ENCODE measurements around the gene GNAI1. TPM values are rescaled to one million over a fixed set of nuclear protein-coding genes. Genes with fewer than 3 reads are reported as not detected.

GNAI1 gene
- total and polyA plus RNA-seq, 2 of the 13 experiments (the other 11 are each of a cell fraction or from before 2014, with no cell fraction given) = 3.5 to 5.7 TPM

DNA sequence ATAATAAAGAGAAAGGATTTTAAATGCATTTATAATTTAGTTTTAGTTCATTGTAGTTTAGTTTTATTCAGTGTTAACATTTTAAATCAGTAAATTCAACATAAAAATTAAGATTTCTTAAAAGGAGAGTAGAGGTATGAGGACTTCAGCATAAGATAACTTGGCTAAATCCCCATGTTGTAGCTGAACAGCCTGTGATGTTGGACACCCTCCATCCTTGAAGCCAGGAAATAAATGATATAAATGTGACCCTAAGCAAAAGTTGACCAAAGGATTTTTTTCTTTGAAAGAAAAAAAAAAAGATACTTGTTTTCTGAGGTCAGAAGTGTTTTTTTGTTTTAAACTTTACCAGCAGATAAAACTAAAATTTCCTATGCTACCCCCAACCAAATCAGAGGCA lies 48.7 kb downstream of the GNAI1 start:
- Histone ChIP-seq H3K27ac (ENCODE audit: extremely low read length, insufficient read depth, low read length) (no peak overlapping the region), H3K79me2 (ENCODE audit: insufficient read depth, low read length) (no peaks in the 10 kb centered on the region), H3K9ac (ENCODE audit: insufficient read depth, low read depth, low read length) (no peak overlapping the region), H4K20me1 (ENCODE audit: insufficient read depth, low read length) (no peaks in the 10 kb centered on the region), H3K4me3 (replicated peaks in 1 of 3; ENCODE audit: insufficient read depth in 1 of 3, low read depth in 2 of 3, low read length in 3 of 3) (no peak overlapping the region), H3K4me1 (ENCODE audit: insufficient read depth, low read length) (peaks cover 8% of the 10 kb centered on the region), H3K9me3 (ENCODE audit: low read length) (no peaks in the 10 kb centered on the region), H2AFZ (ENCODE audit: low read length) (no peak overlapping the region), H3K36me3 (replicated peaks in 1 of 2; ENCODE audit: control insufficient read depth in 1 of 2, insufficient read depth in 2 of 2, low read length in 2 of 2) (no peaks in the 10 kb centered on the region), H3K4me2 (ENCODE audit: low read depth, low read length) (no peak overlapping the region), H3K27me3 (ENCODE audit: control insufficient read depth in 1 of 2, insufficient read depth in 2 of 2, low read length in 2 of 2) (no peaks in the 10 kb centered on the region)
- intact Hi-C loops (cut with micrococcal nuclease; ENCODE audit: unreplicated experiment) (loop anchor here (5.0 kb wide), 1 partner anchor 46 kb away; no protein-coding TSS in a partner anchor), in situ Hi-C loops (cut with HindIII; ENCODE audit: extremely low pct_ligation_motif_present, low pct_unique_long_range_greater_than_20kb) (no loop called here)
- DNase-seq (ENCODE audit: low spot score) (no peak), FAIRE-seq (no peak), ATAC-seq (no peak)
- BruUV-seq (replicated peaks) = no TSS peak
- TF ChIP-seq NKX3-1 (CRISPR knock-in tag; IDR thresholded peaks at IDR 0.05) = no peak
- TF ChIP-seq ZNF720 (CRISPR knock-in tag; IDR thresholded peaks at IDR 0.05) = no peak
- TF ChIP-seq ZNF256 (CRISPR knock-in tag; conservative IDR thresholded peaks at IDR 0.05) = no peak
- TF ChIP-seq ZNF773 (CRISPR knock-in tag; IDR thresholded peaks at IDR 0.05; ENCODE audit: borderline replicate concordance) = no peak
- TF ChIP-seq SRSF1 (optimal IDR thresholded peaks at IDR 0.05; ENCODE audit: low read depth, low read length) = no peak
- no peak for TF ChIP-seq ZNF367 (CRISPR knock-in tag; IDR thresholded peaks at IDR 0.05; ENCODE audit: borderline replicate concordance)
- TF ChIP-seq ZBTB7A (CRISPR knock-in tag; IDR thresholded peaks at IDR 0.05) = no peak
- no peak for TF ChIP-seq ZNF747 (CRISPR knock-in tag; IDR thresholded peaks at IDR 0.05; ENCODE audit: borderline replicate concordance)
- no peak for TF ChIP-seq FOXM1 (CRISPR knock-in tag; IDR thresholded peaks at IDR 0.05)
- TF ChIP-seq ZNF841 (CRISPR knock-in tag; IDR thresholded peaks at IDR 0.05; ENCODE audit: borderline replicate concordance) = no peak
- no peak for TF ChIP-seq MLXIP (CRISPR knock-in tag; IDR thresholded peaks at IDR 0.05; ENCODE audit: borderline replicate concordance)
- TF ChIP-seq IRX3 (CRISPR knock-in tag; IDR thresholded peaks at IDR 0.05; ENCODE audit: borderline replicate concordance, low read depth) = no peak
- POLR2A ChIA-PET = no interaction called here
- CTCF ChIA-PET (ENCODE audit: low intra/inter-chr PET ratio, low total read pairs) = no interaction called here
